IMR-90 (cell line): ENCODE data around the gene DLL1. TPM values are rescaled to one million over a fixed set of nuclear protein-coding genes. Genes with fewer than 3 reads are reported as not detected.

Experiments used
- ATAC-seq: fragments of 200-7000 bp; cut with Tn5 transposase; 2 replicates; pipeline ENCODE4 v1.9.1; 2020; ENCODE audit warnings: low read depth, mild to moderate bottlenecking, moderate library complexity
- BruUV-seq: library from RNA; stranded (reverse); fragments of 400-500 nt; replicated peaks from 2 replicates; lab custom pipeline; 2021; lab: Mats Ljungman, UMichigan
- CTCF ChIA-PET: fragments of 300-600 bp; formaldehyde crosslinking; extraction: SDS; loops from one replicate; lab custom pipeline; 2021; ENCODE audit warnings: antibody characterized with exemption; lab: Yijun Ruan, JAX
- POLR2A ChIA-PET: fragments of 300-600 bp; sonication (Branson Sonifier 250); formaldehyde crosslinking; loops from one replicate; lab custom pipeline; 2022; ENCODE audit warnings: antibody characterized with exemption; ENCODE audit not compliant: unreplicated experiment; lab: Charles Lee
- DNase-seq: peaks from one replicate; pipeline ENCODE4 v3.0.0; 2013
- H2AFZ ChIP-seq: replicated peaks from 2 replicates; pipeline ENCODE3; 2013; ENCODE audit warnings: low read length, mild to moderate bottlenecking; ENCODE audit not compliant: poor library complexity
- H2AK5ac ChIP-seq: 2 replicates; pipeline ENCODE4 v1.6.1; 2013; ENCODE audit warnings: low read depth, low read length, inconsistent platforms
- H2AK9ac ChIP-seq: replicated peaks from 2 replicates; pipeline ENCODE3; 2013; ENCODE audit warnings: mild to moderate bottlenecking, low read depth, low read length, moderate library complexity; ENCODE audit not compliant: poor library complexity
- H2BK120ac ChIP-seq: 2 replicates; pipeline ENCODE4 v1.6.1; 2013; ENCODE audit warnings: low read depth, low read length, inconsistent platforms
- H2BK15ac ChIP-seq: 3 replicates; pipeline ENCODE4 v1.6.1; 2013; ENCODE audit warnings: low read depth, low read length, inconsistent platforms
- H2BK20ac ChIP-seq: 2 replicates; pipeline ENCODE4 v1.6.1; 2013; ENCODE audit warnings: low read depth, mild to moderate bottlenecking, inconsistent platforms, low read length, moderate library complexity
- H2BK5ac ChIP-seq: 2 replicates; pipeline ENCODE4 v1.6.1; 2013; ENCODE audit warnings: mild to moderate bottlenecking, low read depth, low read length, inconsistent platforms; ENCODE audit not compliant: poor library complexity, severe bottlenecking
- H3K14ac ChIP-seq: replicated peaks from 2 replicates; pipeline ENCODE4 v1.6.1; 2013; ENCODE audit warnings: low read depth, low read length, inconsistent platforms
- H3K18ac ChIP-seq: 2 replicates; pipeline ENCODE4 v1.6.1; 2013; ENCODE audit warnings: low read depth, low read length, control low read depth
- H3K23ac ChIP-seq: 2 replicates; pipeline ENCODE4 v1.6.1; 2013; ENCODE audit warnings: low read depth, low read length, inconsistent platforms
- H3K27ac ChIP-seq: 2 replicates; pipeline ENCODE4 v1.5.1; 2013; ENCODE audit warnings: mild to moderate bottlenecking, control low read depth, low read length; ENCODE audit not compliant: insufficient read depth
- H3K27me3 ChIP-seq: 2 replicates; pipeline ENCODE4 v1.6.1; 2013; ENCODE audit warnings: low read length; ENCODE audit not compliant: control insufficient read depth, insufficient read depth
- H3K36me3 ChIP-seq: 2 replicates; pipeline ENCODE4 v1.6.1; 2013; ENCODE audit warnings: low read length, mixed read lengths; ENCODE audit not compliant: control insufficient read depth, insufficient read depth
- H3K4ac ChIP-seq: 2 replicates; pipeline ENCODE4 v1.6.1; 2013; ENCODE audit warnings: low read depth, low read length, inconsistent platforms
- H3K4me1 ChIP-seq: 2 replicates; pipeline ENCODE4 v1.6.1; 2013; ENCODE audit warnings: low read length, mixed read lengths; ENCODE audit not compliant: control insufficient read depth, insufficient read depth
- H3K4me2 ChIP-seq: 2 replicates; pipeline ENCODE4 v1.6.1; 2013; ENCODE audit warnings: low read depth, mild to moderate bottlenecking, control low read depth, low read length, moderate library complexity
- H3K4me3 ChIP-seq: 2 replicates; pipeline ENCODE4 v1.5.1; 2013; ENCODE audit warnings: low read depth, mild to moderate bottlenecking, control low read depth, low read length, moderate library complexity; ENCODE audit not compliant: insufficient read depth
- H3K56ac ChIP-seq: 2 replicates; pipeline ENCODE4 v1.6.1; 2013; ENCODE audit warnings: low read length, inconsistent platforms; ENCODE audit not compliant: insufficient read depth; ENCODE audit errors: extremely low read depth
- H3K79me1 ChIP-seq, 2 experiments: 2 replicates each; pipeline ENCODE4 v1.6.1; 2013; ENCODE audit warnings: low read length in 2 of 2, inconsistent platforms in 1 of 2, low read depth in 1 of 2
- H3K9ac ChIP-seq: 2 replicates; pipeline ENCODE4 v1.6.1; 2013; ENCODE audit warnings: low read depth, low read length, control low read depth
- H3K9me1 ChIP-seq: 2 replicates; pipeline ENCODE4 v1.6.1; 2013; ENCODE audit warnings: low read length, inconsistent platforms; ENCODE audit not compliant: insufficient read depth
- H3K9me3 ChIP-seq: 2 replicates; pipeline ENCODE4 v1.6.1; 2013; ENCODE audit warnings: low read length; ENCODE audit not compliant: control insufficient read depth, insufficient read depth
- H4K20me1 ChIP-seq: 2 replicates; pipeline ENCODE4 v1.6.1; 2013; ENCODE audit warnings: low read length, inconsistent platforms; ENCODE audit not compliant: insufficient read depth
- H4K5ac ChIP-seq: 2 replicates; pipeline ENCODE4 v1.6.1; 2013; ENCODE audit warnings: mild to moderate bottlenecking, low read depth, low read length, control low read depth
- H4K8ac ChIP-seq, 2 experiments: 2 replicates each; pipeline ENCODE4 v1.6.1; 2013; ENCODE audit warnings: low read depth in 2 of 2, low read length in 2 of 2, control low read depth in 1 of 2, inconsistent platforms in 1 of 2
- H4K91ac ChIP-seq: 2 replicates; pipeline ENCODE4 v1.6.1; 2013; ENCODE audit warnings: low read depth, low read length, inconsistent platforms; ENCODE audit not compliant: insufficient read depth
- BHLHE40 ChIP-seq: fragments of 150-350 bp; IDR thresholded peaks from 2 replicates; pipeline ENCODE4 v1.6.1; 2016; ENCODE audit warnings: mild to moderate bottlenecking, low read depth, low read length
- CEBPB ChIP-seq: IDR thresholded peaks from 2 replicates; pipeline ENCODE4 v1.6.1; 2012; ENCODE audit warnings: low read depth, low read length, improper control_type of control experiment
- CHD1 ChIP-seq: IDR thresholded peaks from 2 replicates; pipeline ENCODE4 v1.6.1; 2012; ENCODE audit warnings: low read depth, low read length, improper control_type of control experiment
- ELK1 ChIP-seq: fragments of 150-350 bp; IDR thresholded peaks from 2 replicates; pipeline ENCODE4 v1.6.1; 2016; ENCODE audit warnings: low read depth, mild to moderate bottlenecking, low read length, moderate library complexity, borderline replicate concordance
- FOS ChIP-seq: fragments of 150-350 bp; IDR thresholded peaks from 2 replicates; pipeline ENCODE4 v1.6.1; 2016; ENCODE audit warnings: low read depth, low read length
- MAFK ChIP-seq: IDR thresholded peaks from 2 replicates; pipeline ENCODE4 v1.6.1; 2012; ENCODE audit warnings: low read depth, low read length, improper control_type of control experiment
- MXI1 ChIP-seq: IDR thresholded peaks from 2 replicates; pipeline ENCODE4 v1.6.1; 2012; ENCODE audit warnings: low read depth, mild to moderate bottlenecking, low read length, moderate library complexity, borderline replicate concordance
- NFE2L2 ChIP-seq: fragments of 150-350 bp; IDR thresholded peaks from 2 replicates; pipeline ENCODE4 v1.6.1; 2016; ENCODE audit warnings: low read depth, mild to moderate bottlenecking, low read length
- RAD21 ChIP-seq: IDR thresholded peaks from 2 replicates; pipeline ENCODE4 v1.6.1; 2012; ENCODE audit warnings: low read length, improper control_type of control experiment
- RCOR1 ChIP-seq: IDR thresholded peaks from 2 replicates; pipeline ENCODE4 v1.6.1; 2012; ENCODE audit warnings: mild to moderate bottlenecking, low read length, improper control_type of control experiment; ENCODE audit not compliant: insufficient replicate concordance
- RFX5 ChIP-seq: IDR thresholded peaks from 2 replicates; pipeline ENCODE4 v1.8.0; 2012; ENCODE audit warnings: low read depth, mild to moderate bottlenecking, low read length, moderate library complexity
- SMC3 ChIP-seq: fragments of 150-350 bp; IDR thresholded peaks from 2 replicates; pipeline ENCODE4 v1.6.1; 2016; ENCODE audit warnings: low read depth, mild to moderate bottlenecking, antibody characterized with exemption, low read length, moderate library complexity
- WGBS, 2 experiments: methylation state at CpG; one replicate each; pipeline versions ENCODE4 v1.1.5 to v1.1.7; 2013; ENCODE audit warnings: missing lambda C conversion rate in 2 of 2; ENCODE audit not compliant: insufficient read length in 1 of 2; ENCODE audit errors: extremely low coverage in 2 of 2; 5-methylcytosine and 5-hydroxymethylcytosine counted together
- dilution Hi-C: fragments of 300-500 bp; cut with HindIII; formaldehyde crosslinking; loops from one replicate; pipeline ENCODE4 v1.14.3; 2018; ENCODE audit warnings: low sequenced_read_pairs; ENCODE audit not compliant: unreplicated experiment
- in situ Hi-C: fragments of 300-500 bp; cut with MboI; formaldehyde crosslinking; loops from 3 replicates; pipeline ENCODE4 v1.14.3; 2019; ENCODE audit warnings: low sequenced_read_pairs, inconsistent platforms, mixed read lengths
- intact Hi-C: fragments of 100-400 bp; cut with micrococcal nuclease; formaldehyde crosslinking; loops from 2 replicates; pipeline ENCODE4 v1.10.0; 2022
- polyA plus RNA-seq, 3 experiments: library from polyadenylated mRNA; depleted of rRNA; stranded (reverse); fragments of >200 nt; gene quantifications; 2 replicates each; pipeline ENCODE4 v1.2.3, GENCODE V29; 2012; ENCODE audit warnings: low replicate concordance in 1 of 3
- total RNA-seq: library from RNA; depleted of rRNA; stranded (reverse); fragments of >200 nt; gene quantifications from 2 replicates; pipeline ENCODE4 v1.2.3, GENCODE V29; 2012
- TF ChIP-seq, protein P1 (sequence below): conservative IDR thresholded peaks from 2 replicates; pipeline ENCODE4 v1.5.1; 2012; ENCODE audit warnings: mild to moderate bottlenecking, low read depth, low read length, improper control_type of control experiment

Gene DLL1
- total and polyA plus RNA-seq, 2 of the 4 experiments (the other 2 are of a cell fraction): under 0.01 to 0.31 TPM

- Histone ChIP-seq H2BK120ac (no peak overlapping the region), H3K27me3 (no peaks in the 10 kb centered on the region), H2AFZ (no peak overlapping the region), H4K91ac (no peak overlapping the region), H3K36me3 (peaks cover 15% of the 10 kb centered on the region; the same call in 1 of the 2 replicates), H3K18ac (no peak overlapping the region), H3K4me2 (no peak overlapping the region), H4K8ac (no peak overlapping the region), H4K20me1 (peaks cover 31% of the 10 kb centered on the region), H3K9ac (no peak overlapping the region), H2BK15ac (no peak overlapping the region), H3K9me1 (peaks cover 7% of the 10 kb centered on the region), H4K5ac (no peak overlapping the region), H2BK5ac (no peak overlapping the region), H3K23ac (no peak overlapping the region), H3K4me1 (0 out of 2 replicates have a peak, but pooled peaks cover 4% of the 10 kb centered on the region), H2AK9ac (no peak overlapping the region), H3K4ac (no peak overlapping the region), H3K4me3 (no peak overlapping the region), H3K14ac (no peak overlapping the region), H3K9me3 (no peaks in the 10 kb centered on the region), H2AK5ac (no peak overlapping the region), H3K79me1 (peaks cover 44 to 80% of the 10 kb centered on the region in 2 experiments), H3K27ac (no peak overlapping the region), H3K56ac (no peak overlapping the region), H2BK20ac (no peak overlapping the region)
- intact Hi-C loops (loop anchor here (10.0 kb wide), 1 partner anchor 872 kb away; no protein-coding TSS in a partner anchor), in situ Hi-C loops (no loop called here), dilution Hi-C loops (no loop called here)
- BruUV-seq: no TSS peak
- ATAC-seq (no peak), DNase-seq (no peak)
- ChIA-PET POLR2A (no interaction called here), CTCF (no interaction called here)
- TF ChIP-seq NFE2L2: no peak
- TF ChIP-seq RCOR1: no peak
- TF ChIP-seq ELK1: no peak
- no peak for TF ChIP-seq RFX5
- TF ChIP-seq BHLHE40: no peak
- no peak for TF ChIP-seq FOS
- TF ChIP-seq, protein P1, sequence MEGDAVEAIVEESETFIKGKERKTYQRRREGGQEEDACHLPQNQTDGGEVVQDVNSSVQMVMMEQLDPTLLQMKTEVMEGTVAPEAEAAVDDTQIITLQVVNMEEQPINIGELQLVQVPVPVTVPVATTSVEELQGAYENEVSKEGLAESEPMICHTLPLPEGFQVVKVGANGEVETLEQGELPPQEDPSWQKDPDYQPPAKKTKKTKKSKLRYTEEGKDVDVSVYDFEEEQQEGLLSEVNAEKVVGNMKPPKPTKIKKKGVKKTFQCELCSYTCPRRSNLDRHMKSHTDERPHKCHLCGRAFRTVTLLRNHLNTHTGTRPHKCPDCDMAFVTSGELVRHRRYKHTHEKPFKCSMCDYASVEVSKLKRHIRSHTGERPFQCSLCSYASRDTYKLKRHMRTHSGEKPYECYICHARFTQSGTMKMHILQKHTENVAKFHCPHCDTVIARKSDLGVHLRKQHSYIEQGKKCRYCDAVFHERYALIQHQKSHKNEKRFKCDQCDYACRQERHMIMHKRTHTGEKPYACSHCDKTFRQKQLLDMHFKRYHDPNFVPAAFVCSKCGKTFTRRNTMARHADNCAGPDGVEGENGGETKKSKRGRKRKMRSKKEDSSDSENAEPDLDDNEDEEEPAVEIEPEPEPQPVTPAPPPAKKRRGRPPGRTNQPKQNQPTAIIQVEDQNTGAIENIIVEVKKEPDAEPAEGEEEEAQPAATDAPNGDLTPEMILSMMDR: no peak
- TF ChIP-seq RAD21: no peak
- TF ChIP-seq MXI1: no peak
- TF ChIP-seq CHD1: no peak
- TF ChIP-seq MAFK: no peak
- no peak for TF ChIP-seq SMC3
- no peak for TF ChIP-seq CEBPB
- no CpG with 5 or more reads among the region's 1 CpG for WGBS, 2 experiments
Measured at GRCh38 chr6:170317076-170317475, 26.2 kb upstream of the DLL1 start.
